Measurements from ENCODE around the gene RRP36. TPM values are rescaled to one million over a fixed set of nuclear protein-coding genes. Genes with fewer than 3 reads are reported as not detected.
A peak's percentile ranks its signal among the peaks of the same experiment; 100 is the strongest.

Gene RRP36
- total RNA-seq, 1 experiment from 2014 or later, result 133 TPM

DNA sequence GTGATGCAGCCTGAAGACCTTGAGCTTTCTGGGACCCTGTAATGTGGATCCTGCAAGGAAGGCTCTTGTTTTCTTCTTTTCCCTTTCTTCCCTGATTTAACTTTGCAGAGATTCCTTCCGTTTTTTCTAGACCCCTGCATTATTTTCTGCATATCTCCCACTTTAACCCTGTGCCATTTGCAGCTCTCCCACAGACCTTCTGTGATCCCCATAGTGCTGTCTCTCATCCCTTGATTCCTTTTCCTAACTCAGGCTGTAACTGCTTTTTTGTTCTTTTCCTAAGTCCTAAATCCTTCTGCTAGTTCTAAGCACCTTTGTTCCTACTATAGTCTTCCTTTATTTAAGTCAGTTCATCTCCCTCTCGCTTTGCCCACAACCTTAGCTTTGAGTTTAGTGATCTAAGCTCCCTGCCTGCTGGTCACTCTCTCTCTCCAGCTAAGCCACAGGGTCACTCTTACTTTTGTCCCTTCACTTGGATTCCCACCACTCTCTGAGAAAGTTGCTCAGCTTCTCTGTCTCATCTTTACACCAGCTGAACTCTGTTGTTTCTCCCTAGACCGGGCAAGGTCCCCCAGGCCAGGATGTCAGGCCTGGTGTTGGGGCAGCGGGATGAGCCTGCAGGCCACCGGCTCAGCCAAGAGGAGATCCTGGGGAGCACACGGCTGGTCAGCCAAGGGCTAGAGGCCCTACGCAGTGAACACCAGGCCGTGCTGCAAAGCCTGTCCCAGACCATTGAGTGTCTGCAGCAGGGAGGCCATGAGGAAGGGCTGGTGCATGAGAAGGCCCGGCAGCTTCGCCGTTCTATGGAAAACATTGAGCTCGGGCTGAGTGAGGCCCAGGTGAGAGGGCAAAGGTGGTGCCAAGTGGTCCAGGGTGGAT, 39.6 kb downstream of the RRP36 start:
- no peaks in the 10 kb centered on the region for H3K9me2 ChIP-seq (replicated peaks; ENCODE audit: low read length)
- ChIA-PET POLR2A (ENCODE audit: unreplicated experiment) (no interaction called here), CTCF (interaction anchor here (0.5 kb wide), 1 partner anchor 65 kb away, joined by 4 read pairs; no protein-coding TSS in a partner anchor)
- peaks cover 23% of the 10 kb centered on the region for H3K4me1 ChIP-seq (ENCODE audit: insufficient read depth, low read length)
- H3K9me3 ChIP-seq (ENCODE audit: low read length), result no peaks in the 10 kb centered on the region
- H3F3A ChIP-seq (ENCODE audit: low read length, unreplicated experiment), result no peaks in the 10 kb centered on the region
- H3K9ac ChIP-seq (ENCODE audit: low read length), result peak overlapping the region; percentile 93; the same call in 1 of the 2 replicates
- peak overlapping the region; percentile 91 for H3K4me3 ChIP-seq (ENCODE audit: low read length)
- BruUV-seq (replicated peaks), result TSS peak; percentile 53
- H3K4me2 ChIP-seq (ENCODE audit: low read length), result peak overlapping the region; percentile 99
- no peak for ATAC-seq
- H4K20me1 ChIP-seq (ENCODE audit: low read length), result peaks cover 6% of the 10 kb centered on the region; the same call in 1 of the 2 replicates
- peaks cover 9% of the 10 kb centered on the region; the same call in 1 of the 2 replicates for H3K36me3 ChIP-seq (ENCODE audit: low read depth, low read length)
- no peaks in the 10 kb centered on the region for H3K27me3 ChIP-seq (ENCODE audit: low read length)
- no peak for TF ChIP-seq EZH2phosphoT487 (IDR thresholded peaks at IDR 0.05; ENCODE audit: borderline replicate concordance, low read length)
- no peak for TF ChIP-seq EZH2 (IDR thresholded peaks at IDR 0.05; ENCODE audit: low read length, unreplicated experiment)
- TF ChIP-seq, protein P1, sequence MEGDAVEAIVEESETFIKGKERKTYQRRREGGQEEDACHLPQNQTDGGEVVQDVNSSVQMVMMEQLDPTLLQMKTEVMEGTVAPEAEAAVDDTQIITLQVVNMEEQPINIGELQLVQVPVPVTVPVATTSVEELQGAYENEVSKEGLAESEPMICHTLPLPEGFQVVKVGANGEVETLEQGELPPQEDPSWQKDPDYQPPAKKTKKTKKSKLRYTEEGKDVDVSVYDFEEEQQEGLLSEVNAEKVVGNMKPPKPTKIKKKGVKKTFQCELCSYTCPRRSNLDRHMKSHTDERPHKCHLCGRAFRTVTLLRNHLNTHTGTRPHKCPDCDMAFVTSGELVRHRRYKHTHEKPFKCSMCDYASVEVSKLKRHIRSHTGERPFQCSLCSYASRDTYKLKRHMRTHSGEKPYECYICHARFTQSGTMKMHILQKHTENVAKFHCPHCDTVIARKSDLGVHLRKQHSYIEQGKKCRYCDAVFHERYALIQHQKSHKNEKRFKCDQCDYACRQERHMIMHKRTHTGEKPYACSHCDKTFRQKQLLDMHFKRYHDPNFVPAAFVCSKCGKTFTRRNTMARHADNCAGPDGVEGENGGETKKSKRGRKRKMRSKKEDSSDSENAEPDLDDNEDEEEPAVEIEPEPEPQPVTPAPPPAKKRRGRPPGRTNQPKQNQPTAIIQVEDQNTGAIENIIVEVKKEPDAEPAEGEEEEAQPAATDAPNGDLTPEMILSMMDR (conservative IDR thresholded peaks at IDR 0.05; ENCODE audit: low read depth, low read length), result no peak
- DNase-seq, result no peak
- intact Hi-C loops (cut with micrococcal nuclease), result no loop called here
- peaks cover 29% of the 10 kb centered on the region for H3K79me2 ChIP-seq (ENCODE audit: low read length)
- H2AFZ ChIP-seq (ENCODE audit: low read length), result no peak overlapping the region
- peak overlapping the region; percentile 46; the same call in 1 of the 2 replicates for H3K27ac ChIP-seq (ENCODE audit: low read length)

DNA sequence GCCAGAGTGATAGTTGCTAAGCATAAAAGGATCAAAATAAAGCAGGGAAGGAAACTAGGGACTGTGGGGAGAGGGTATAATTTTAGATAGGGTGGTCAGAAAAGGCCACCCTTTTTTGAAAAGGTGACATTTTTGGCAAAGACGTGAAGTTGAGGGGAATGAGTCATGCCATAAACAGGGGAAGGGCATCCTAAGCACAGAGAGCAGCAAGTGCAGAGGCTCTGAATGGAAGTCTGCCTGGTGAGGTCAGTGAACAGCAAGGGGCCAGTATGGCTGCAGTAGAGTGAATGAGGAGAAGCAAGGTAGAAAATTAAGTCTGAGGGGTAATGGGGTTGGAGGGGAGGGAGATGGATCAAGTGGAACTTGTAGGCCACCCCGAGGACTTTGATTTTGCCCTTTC, 40.4 kb downstream of the RRP36 start:
- 0 out of 2 replicates have a peak overlapping the region, but pooled peaks have one; percentile 18 for H3K4me2 ChIP-seq (ENCODE audit: low read length)
- no peaks in the 10 kb centered on the region for H3K9me2 ChIP-seq (replicated peaks; ENCODE audit: low read length)
- no peaks in the 10 kb centered on the region for H3F3A ChIP-seq (ENCODE audit: low read length, unreplicated experiment)
- ATAC-seq, result peak; percentile 19; the same call in 1 of the 2 replicates
- ChIA-PET CTCF (no interaction called here), POLR2A (ENCODE audit: unreplicated experiment) (no interaction called here)
- intact Hi-C loops (cut with micrococcal nuclease), result no loop called here
- peaks cover 23% of the 10 kb centered on the region for H3K4me1 ChIP-seq (ENCODE audit: insufficient read depth, low read length)
- peak; percentile 29 for DNase-seq
- BruUV-seq (replicated peaks), result no TSS peak
- H3K9me3 ChIP-seq (ENCODE audit: low read length), result no peaks in the 10 kb centered on the region
- peaks cover 6% of the 10 kb centered on the region; the same call in 1 of the 2 replicates for H4K20me1 ChIP-seq (ENCODE audit: low read length)
- H3K27ac ChIP-seq (ENCODE audit: low read length), result no peak overlapping the region
- TF ChIP-seq EZH2phosphoT487 (IDR thresholded peaks at IDR 0.05; ENCODE audit: borderline replicate concordance, low read length) (no peak), EZH2 (IDR thresholded peaks at IDR 0.05; ENCODE audit: low read length, unreplicated experiment) (no peak)
- TF ChIP-seq, protein P1 (conservative IDR thresholded peaks at IDR 0.05; ENCODE audit: low read depth, low read length), result no peak
- H3K79me2 ChIP-seq (ENCODE audit: low read length), result peaks cover 29% of the 10 kb centered on the region
- H3K27me3 ChIP-seq (ENCODE audit: low read length), result no peaks in the 10 kb centered on the region
- no peak overlapping the region for H2AFZ ChIP-seq (ENCODE audit: low read length)
- no peak overlapping the region for H3K9ac ChIP-seq (ENCODE audit: low read length)
- peaks cover 5% of the 10 kb centered on the region; the same call in 1 of the 2 replicates for H3K36me3 ChIP-seq (ENCODE audit: low read depth, low read length)
- H3K4me3 ChIP-seq (ENCODE audit: low read length), result no peak overlapping the region

DNA sequence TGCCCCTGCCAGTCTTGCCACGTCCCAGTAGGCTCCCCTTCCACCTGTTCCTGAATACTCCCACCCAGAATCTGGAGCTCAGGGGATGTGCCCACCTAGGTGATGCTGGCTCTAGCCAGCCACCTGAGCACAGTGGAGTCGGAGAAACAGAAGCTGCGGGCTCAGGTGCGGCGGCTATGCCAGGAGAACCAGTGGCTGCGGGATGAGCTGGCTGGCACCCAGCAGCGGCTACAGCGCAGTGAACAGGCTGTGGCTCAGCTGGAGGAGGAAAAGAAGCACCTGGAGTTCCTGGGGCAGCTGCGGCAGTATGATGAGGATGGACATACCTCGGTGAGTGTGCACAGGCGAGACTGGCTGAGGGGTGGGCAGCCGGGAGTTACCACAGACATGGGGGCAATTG, 41.4 kb downstream of the RRP36 start:
- ChIA-PET POLR2A (ENCODE audit: unreplicated experiment) (no interaction called here), CTCF (no interaction called here)
- Histone ChIP-seq H3K4me1 (ENCODE audit: insufficient read depth, low read length) (peaks cover 22% of the 10 kb centered on the region), H4K20me1 (ENCODE audit: low read length) (peaks cover 6% of the 10 kb centered on the region; the same call in 1 of the 2 replicates), H3K4me2 (ENCODE audit: low read length) (no peak overlapping the region), H3F3A (ENCODE audit: low read length, unreplicated experiment) (no peaks in the 10 kb centered on the region), H3K9ac (ENCODE audit: low read length) (no peak overlapping the region), H3K9me3 (ENCODE audit: low read length) (no peaks in the 10 kb centered on the region), H3K79me2 (ENCODE audit: low read length) (peaks cover 25% of the 10 kb centered on the region), H3K36me3 (ENCODE audit: low read depth, low read length) (peaks cover 2% of the 10 kb centered on the region; the same call in 1 of the 2 replicates), H3K27me3 (ENCODE audit: low read length) (no peaks in the 10 kb centered on the region), H2AFZ (ENCODE audit: low read length) (no peak overlapping the region), H3K4me3 (ENCODE audit: low read length) (no peak overlapping the region), H3K9me2 (replicated peaks; ENCODE audit: low read length) (no peaks in the 10 kb centered on the region), H3K27ac (ENCODE audit: low read length) (no peak overlapping the region)
- intact Hi-C loops (cut with micrococcal nuclease), result no loop called here
- DNase-seq, result no peak
- TF ChIP-seq, protein P1 (conservative IDR thresholded peaks at IDR 0.05; ENCODE audit: low read depth, low read length), result no peak
- TF ChIP-seq EZH2 (IDR thresholded peaks at IDR 0.05; ENCODE audit: low read length, unreplicated experiment) (no peak), EZH2phosphoT487 (IDR thresholded peaks at IDR 0.05; ENCODE audit: borderline replicate concordance, low read length) (no peak)
- ATAC-seq, result no peak
- BruUV-seq (replicated peaks), result no TSS peak
